Activated naive CD8-positive, alpha-beta T cell (primary cell): ENCODE results near the gene M6PR.

Source experiments
- H3K27ac Mint-ChIP-seq: one replicate; pipeline ENCODE4 v1.8.0; 2021; ENCODE audit warnings: mixed read lengths
- H3K27me3 Mint-ChIP-seq: one replicate; pipeline ENCODE4 v1.8.0; 2021; ENCODE audit warnings: mixed read lengths
- H3K36me3 Mint-ChIP-seq: one replicate; pipeline ENCODE4 v1.8.0; 2021; ENCODE audit warnings: mixed read lengths
- H3K4me1 Mint-ChIP-seq: one replicate; pipeline ENCODE4 v1.8.0; 2021; ENCODE audit warnings: low read depth, mixed read lengths
- H3K4me3 Mint-ChIP-seq: one replicate; pipeline ENCODE4 v1.8.0; 2021; ENCODE audit warnings: mild to moderate bottlenecking, mixed read lengths
- H3K9me3 Mint-ChIP-seq: one replicate; pipeline ENCODE4 v1.8.0; 2021; ENCODE audit warnings: low read depth, mixed read lengths

The M6PR gene

DNA sequence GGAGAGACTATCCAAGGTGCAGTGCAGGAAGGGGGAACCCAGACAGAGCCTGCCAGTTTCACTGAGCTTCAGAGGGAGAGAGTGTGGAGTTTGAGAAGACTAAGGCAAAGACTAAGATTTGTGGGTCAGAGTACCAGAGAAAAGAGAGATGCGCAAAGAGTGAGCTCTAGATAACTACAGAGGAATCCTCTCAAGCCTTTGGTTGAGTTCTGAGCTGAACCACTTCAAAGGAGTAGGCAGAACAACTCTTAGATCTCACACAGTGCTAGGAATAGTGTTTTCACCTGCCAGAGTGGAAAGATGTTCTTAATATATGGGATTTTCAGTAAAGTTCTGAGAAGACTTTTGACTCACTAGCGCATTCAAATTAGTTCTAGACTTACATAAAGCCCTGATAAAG is 10.7 kb upstream of the M6PR start:
- peaks cover 55% of the 10 kb centered on the region for H3K4me1 Mint-ChIP-seq
- no peaks in the 10 kb centered on the region for H3K9me3 Mint-ChIP-seq
- H3K27me3 Mint-ChIP-seq, result no peaks in the 10 kb centered on the region
- H3K36me3 Mint-ChIP-seq, result peaks cover 19% of the 10 kb centered on the region
- H3K4me3 Mint-ChIP-seq, result peak overlapping the region; percentile 30
- peak overlapping the region; percentile 70 for H3K27ac Mint-ChIP-seq

DNA sequence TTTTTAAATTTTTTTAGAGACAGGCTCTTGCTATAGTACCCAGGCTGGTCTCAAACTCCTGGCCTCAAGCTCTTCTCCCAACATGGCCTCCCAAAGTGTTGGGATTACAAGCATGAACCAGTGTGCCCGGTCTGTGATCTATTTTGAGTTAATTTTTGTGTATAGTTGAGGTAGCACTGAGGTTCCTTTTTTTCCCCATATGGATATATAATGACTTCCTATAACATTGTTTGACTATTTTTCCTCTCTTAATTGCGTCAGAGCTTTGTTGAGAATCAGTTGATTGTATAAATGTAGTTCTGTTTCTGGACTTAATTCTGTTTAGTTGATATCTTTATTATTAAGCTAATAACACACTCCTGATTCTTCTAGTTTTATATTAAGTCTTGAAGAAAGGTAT is 8.6 kb upstream of the M6PR start:
- H3K36me3 Mint-ChIP-seq, result peaks cover 9% of the 10 kb centered on the region
- no peak overlapping the region for H3K27ac Mint-ChIP-seq

DNA sequence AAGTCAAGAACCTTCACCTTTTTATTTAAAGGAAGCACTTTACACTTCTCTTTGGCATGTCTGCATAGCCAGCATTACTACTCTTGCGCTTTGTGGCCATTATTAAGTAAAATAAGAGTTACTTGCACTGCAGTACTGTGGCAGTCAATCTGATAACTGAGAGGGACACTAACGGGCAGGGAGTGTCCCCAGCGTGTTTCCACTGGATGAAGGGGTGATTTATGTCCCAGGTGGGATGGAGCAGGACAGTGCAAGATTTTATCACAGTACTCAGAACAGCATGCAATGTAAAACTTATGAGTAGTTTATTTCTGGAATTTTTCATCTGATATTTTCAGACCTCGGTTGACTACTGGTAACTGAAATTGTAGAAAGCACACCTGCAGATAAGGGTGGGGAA is 8.1 kb upstream of the M6PR start:
- Mint-ChIP-seq H3K4me3 (no peak overlapping the region), H3K4me1 (peaks cover 72% of the 10 kb centered on the region), H3K27ac (no peak overlapping the region)

More for the DNA sequence above, 8.6 kb upstream of the M6PR start:
- Mint-ChIP-seq H3K9me3 (peaks cover 3% of the 10 kb centered on the region), H3K27me3 (no peaks in the 10 kb centered on the region), H3K4me3 (no peak overlapping the region), H3K4me1 (peaks cover 68% of the 10 kb centered on the region)

DNA sequence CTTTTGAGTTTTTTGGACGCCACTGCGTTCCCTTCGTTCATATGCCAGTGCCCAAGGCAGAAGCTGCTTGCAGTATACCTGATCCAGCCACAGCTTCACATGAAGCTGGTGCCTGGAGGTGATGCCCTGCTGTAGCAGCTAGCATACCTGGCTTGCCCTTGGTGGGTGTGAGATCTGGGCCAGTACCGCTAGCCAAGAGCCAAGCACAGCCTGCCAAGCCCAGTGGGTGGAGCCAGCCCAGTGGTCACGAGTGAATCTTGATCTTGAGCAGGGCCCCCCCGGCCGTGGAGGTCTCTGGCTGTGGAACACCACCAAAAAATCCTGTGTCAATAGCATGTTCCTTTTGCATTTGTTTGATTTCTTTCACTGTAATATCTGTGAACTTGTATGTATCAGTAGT is 7.3 kb upstream of the M6PR start:
- H3K27ac Mint-ChIP-seq, result peak overlapping the region; percentile 41
- H3K36me3 Mint-ChIP-seq, result peaks cover 15% of the 10 kb centered on the region
- H3K4me3 Mint-ChIP-seq, result no peak overlapping the region
- no peaks in the 10 kb centered on the region for H3K27me3 Mint-ChIP-seq
- peaks cover 9% of the 10 kb centered on the region for H3K9me3 Mint-ChIP-seq
- H3K4me1 Mint-ChIP-seq, result peaks cover 74% of the 10 kb centered on the region

More for the DNA sequence above, 8.1 kb upstream of the M6PR start:
- H3K27me3 Mint-ChIP-seq, result no peaks in the 10 kb centered on the region
- peaks cover 14% of the 10 kb centered on the region for H3K36me3 Mint-ChIP-seq
- H3K9me3 Mint-ChIP-seq, result peaks cover 8% of the 10 kb centered on the region

DNA sequence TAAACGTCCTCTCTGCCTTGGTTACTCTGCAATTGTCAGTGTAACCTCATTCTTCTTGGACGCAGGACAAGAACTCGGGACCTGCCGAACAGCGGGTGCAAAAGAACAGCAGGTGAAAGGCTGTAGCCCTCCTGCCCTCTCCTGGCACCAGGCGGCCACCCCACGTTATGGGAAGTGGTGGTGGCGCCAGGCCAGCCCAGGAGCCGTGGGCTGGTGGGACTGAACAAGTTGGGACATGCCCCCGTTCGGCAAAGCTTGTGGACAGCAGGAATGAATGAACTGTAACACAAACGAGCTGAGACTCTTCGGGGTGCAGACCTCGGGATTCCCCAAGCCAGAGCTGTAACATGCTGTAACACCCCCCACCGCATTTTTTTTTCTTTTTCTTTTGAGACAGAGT is 6.6 kb upstream of the M6PR start:
- no peaks in the 10 kb centered on the region for H3K27me3 Mint-ChIP-seq
- H3K36me3 Mint-ChIP-seq, result peaks cover 15% of the 10 kb centered on the region
- no peak overlapping the region for H3K4me3 Mint-ChIP-seq
- peaks cover 77% of the 10 kb centered on the region for H3K4me1 Mint-ChIP-seq
- peaks cover 9% of the 10 kb centered on the region for H3K9me3 Mint-ChIP-seq
- H3K27ac Mint-ChIP-seq, result no peak overlapping the region

DNA sequence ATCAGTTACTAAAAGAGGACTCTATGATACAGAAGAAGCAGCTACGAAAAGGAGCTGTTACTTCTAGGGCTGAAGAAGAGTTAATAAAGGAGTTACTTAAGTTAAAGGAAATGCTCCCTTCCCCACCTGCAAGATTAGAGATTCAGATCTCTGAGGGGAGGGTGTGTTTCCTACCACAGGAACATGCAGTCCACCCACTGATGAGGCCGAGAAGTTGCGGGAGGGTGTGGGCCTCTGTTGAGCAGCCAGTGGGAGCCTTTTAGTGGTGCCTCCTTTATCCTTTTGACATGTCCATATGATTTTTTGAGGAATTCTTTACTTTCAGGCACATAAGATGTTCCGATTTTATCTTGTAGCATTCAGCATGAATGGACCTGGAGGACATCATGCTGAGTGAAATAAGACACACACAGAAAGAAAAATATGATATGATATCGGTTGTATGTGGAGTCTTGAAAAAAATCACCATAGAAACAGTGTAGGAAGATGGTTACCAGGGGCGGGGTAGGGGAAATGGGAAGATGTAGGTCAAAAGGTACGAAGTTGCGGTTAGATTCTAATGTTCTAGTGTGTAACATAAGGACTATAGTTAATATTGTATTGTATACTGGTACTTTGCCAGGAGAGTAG is 4.4 kb upstream of the M6PR start:
- peaks cover 12% of the 10 kb centered on the region for H3K36me3 Mint-ChIP-seq
- H3K27ac Mint-ChIP-seq, result peak overlapping the region; percentile 97
- H3K4me1 Mint-ChIP-seq, result peaks cover 61% of the 10 kb centered on the region
- H3K4me3 Mint-ChIP-seq, result peak overlapping the region; percentile 74
- H3K9me3 Mint-ChIP-seq, result peaks cover 9% of the 10 kb centered on the region
- no peaks in the 10 kb centered on the region for H3K27me3 Mint-ChIP-seq

DNA sequence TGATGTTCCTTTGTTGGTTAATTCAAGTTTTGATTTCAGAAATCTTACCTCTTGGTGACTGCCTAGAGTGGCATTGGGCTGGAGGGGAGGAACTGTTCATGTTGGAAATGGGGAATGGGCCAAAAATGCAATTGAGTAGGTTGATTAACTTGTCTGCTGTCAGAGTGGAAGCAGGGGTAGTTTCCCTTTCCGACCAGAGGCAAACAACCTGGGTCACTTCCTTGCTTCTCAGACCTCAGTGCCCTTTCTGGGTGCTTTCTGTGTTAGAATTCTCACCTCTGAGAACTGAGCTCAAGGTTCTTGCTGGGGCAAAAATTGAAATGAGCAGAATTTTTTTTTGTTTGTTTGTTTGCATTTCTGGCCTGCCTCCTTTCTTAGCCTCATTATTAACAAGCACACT is 2.3 kb upstream of the M6PR start:
- Mint-ChIP-seq H3K27ac (peak overlapping the region; percentile 97), H3K36me3 (peaks cover 6% of the 10 kb centered on the region), H3K9me3 (peaks cover 9% of the 10 kb centered on the region), H3K4me1 (peaks cover 57% of the 10 kb centered on the region), H3K27me3 (no peaks in the 10 kb centered on the region), H3K4me3 (peak overlapping the region; percentile 100)

DNA sequence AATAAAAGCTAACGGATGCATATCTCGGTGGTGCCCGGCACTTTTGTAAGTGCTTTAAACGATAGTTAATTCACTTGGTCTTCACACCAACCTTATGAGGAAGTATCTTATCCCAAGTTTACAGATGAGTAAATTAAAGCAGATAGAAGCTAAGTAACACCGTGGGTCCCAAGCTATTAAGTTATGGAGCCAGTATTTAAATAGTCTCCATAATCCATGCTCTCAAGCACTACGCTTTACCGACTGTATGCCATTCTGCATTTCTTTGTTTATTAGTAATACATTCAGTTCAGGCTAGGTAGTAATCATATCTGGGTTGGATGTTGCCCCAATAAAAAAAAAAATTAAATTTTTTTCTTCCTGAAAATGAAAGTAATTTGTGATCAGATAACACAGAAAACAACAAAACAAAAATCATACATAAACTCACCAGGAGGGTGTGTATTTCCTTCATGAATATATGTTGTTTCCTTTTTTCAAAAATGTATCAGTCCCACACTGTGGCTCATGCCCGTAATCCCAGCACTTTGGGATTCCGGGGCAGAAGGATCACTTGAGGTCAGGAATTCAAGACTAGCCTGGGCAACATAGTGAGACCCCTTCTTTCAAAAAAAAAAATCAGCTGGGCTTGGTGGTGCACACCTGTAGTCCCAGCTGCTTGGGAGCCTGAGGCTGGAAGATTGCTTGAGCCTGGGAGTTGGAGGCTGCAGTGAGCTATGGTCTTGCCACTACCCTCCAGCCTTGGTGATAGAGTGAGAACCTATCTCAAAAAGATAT is 1.4 kb upstream of the M6PR start:
- H3K4me3 Mint-ChIP-seq, result peak overlapping the region; percentile 100
- H3K9me3 Mint-ChIP-seq, result peaks cover 9% of the 10 kb centered on the region
- no peaks in the 10 kb centered on the region for H3K27me3 Mint-ChIP-seq
- H3K36me3 Mint-ChIP-seq, result peaks cover 6% of the 10 kb centered on the region
- H3K4me1 Mint-ChIP-seq, result peaks cover 62% of the 10 kb centered on the region
- peak overlapping the region; percentile 97 for H3K27ac Mint-ChIP-seq

DNA sequence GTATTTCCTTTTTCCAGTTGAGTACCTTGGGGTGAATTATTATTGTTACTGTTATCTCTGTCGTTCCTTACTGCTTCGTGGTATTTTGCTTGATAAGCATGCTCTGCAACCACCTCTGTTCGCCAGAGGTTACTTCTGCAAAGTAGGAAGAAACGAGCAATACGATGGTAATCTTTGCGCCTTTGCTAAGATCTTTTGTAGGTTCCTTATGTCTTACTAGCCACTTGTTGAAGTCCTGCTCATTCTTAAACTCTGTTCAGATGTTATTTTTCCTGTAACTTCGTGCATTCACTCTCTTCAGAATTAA is 729 bp upstream of the M6PR start:
- Mint-ChIP-seq H3K4me3 (peak overlapping the region; percentile 100), H3K4me1 (peaks cover 62% of the 10 kb centered on the region), H3K27me3 (no peaks in the 10 kb centered on the region), H3K9me3 (peaks cover 9% of the 10 kb centered on the region), H3K36me3 (peaks cover 9% of the 10 kb centered on the region), H3K27ac (peak overlapping the region; percentile 97)

DNA sequence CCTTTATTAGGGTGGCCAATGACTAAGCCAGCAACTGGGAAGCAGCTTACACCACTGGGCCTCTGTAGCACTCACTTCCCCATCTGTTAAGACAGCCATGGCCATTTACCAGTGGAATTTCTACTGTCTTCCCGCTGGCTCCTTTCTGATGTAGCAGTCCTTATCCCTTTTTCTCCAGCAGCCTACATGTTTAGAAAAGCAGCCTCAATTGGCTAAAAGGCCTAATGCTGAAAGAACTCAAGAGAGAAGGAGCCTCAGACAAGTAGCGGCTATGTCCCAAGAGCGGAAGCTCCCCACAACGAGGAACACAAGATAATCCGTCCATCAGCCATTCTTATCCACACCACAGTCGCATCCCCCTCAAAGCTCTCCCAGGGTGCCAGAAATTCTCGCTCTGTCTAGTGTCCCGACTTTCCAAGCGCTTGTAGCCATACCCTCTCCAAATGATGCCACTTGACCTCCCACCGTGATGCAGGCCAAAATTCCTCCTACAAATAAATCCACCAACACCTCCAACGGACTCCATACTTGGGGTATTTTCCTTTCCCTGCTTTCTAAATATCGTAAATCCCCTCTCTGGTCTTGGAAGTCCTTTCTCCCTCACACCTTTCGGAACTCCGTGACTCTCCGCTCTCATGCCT is 624 bp downstream of the M6PR start:
- peak overlapping the region; percentile 100 for H3K4me3 Mint-ChIP-seq
- peak overlapping the region; percentile 97 for H3K27ac Mint-ChIP-seq
- H3K4me1 Mint-ChIP-seq, result peaks cover 52% of the 10 kb centered on the region
- H3K9me3 Mint-ChIP-seq, result peaks cover 9% of the 10 kb centered on the region
- no peaks in the 10 kb centered on the region for H3K27me3 Mint-ChIP-seq
- H3K36me3 Mint-ChIP-seq, result peaks cover 9% of the 10 kb centered on the region

DNA sequence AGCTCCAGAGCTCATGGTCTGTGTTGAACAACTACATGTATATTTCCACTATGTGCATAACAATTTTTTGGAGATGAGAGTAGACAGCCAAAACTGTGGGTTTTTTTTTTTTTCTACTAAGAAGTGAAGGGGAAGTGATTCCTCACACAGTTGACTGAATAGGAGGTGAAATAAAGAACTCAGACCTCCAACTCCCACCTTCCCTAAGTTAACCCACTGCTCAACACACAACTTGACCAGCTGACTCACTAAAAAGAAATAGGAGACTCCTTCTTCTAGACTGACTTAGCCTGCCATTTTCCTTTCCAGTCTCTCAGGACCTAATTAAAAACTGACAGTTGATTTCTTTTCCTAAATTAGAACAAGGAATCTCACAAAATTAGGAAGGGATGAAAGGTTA is 1.7 kb downstream of the M6PR start:
- no peaks in the 10 kb centered on the region for H3K27me3 Mint-ChIP-seq
- peaks cover 3% of the 10 kb centered on the region for H3K9me3 Mint-ChIP-seq
- peak overlapping the region; percentile 97 for H3K27ac Mint-ChIP-seq
- peaks cover 43% of the 10 kb centered on the region for H3K4me1 Mint-ChIP-seq
- H3K4me3 Mint-ChIP-seq, result peak overlapping the region; percentile 100
- H3K36me3 Mint-ChIP-seq, result peaks cover 7% of the 10 kb centered on the region

DNA sequence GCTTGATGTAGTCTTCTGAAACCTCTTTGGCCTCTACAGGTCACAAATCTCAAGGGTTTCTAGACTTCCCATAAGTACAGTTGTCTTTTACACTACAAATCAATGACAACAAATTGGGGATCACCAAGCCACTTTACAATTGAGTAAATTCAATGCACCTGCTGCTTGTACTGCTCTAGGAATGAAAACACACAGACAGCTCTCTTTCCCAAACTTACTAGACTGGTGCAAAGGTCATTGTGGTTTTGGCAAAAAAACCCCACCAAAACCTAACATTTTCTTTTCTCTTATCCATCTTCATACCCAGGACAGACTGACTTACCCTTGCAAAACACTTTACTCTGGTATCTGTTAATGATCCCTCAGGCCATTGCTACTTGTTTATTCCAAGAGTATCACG is 2.7 kb downstream of the M6PR start:
- H3K4me3 Mint-ChIP-seq, result peak overlapping the region; percentile 100
- peak overlapping the region; percentile 97 for H3K27ac Mint-ChIP-seq
- peaks cover 35% of the 10 kb centered on the region for H3K4me1 Mint-ChIP-seq
- no peaks in the 10 kb centered on the region for H3K9me3 Mint-ChIP-seq
- peaks cover 5% of the 10 kb centered on the region for H3K36me3 Mint-ChIP-seq
- no peaks in the 10 kb centered on the region for H3K27me3 Mint-ChIP-seq

DNA sequence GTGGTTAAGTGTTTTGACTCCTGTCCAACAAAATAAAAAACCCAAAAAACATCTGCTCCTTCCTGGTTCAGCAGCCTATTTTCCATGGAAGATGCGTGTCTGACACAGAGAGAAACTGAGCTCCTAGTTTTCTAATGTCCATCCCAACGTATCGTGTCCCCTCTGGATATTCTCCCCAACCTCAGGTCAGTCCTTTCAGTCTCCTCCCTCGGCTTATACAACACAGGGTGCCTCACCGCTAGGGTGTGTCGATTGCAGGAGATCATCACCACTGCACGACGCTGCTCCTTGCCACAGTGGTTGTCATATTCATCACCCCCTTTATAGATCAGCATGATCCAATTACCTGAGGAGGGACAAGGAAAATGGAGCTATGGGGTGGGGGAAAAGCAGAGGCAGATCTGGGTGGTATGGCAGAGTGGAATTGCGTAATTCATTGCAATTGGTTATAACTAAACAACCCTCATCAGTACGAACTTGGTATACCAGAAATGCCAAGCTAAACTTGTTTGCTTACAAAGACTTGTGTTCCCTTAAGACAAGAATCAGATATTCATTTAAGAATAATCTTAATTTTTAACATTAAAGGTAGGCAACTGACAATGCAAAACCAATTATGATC is 5.8 kb downstream of the M6PR start:
- H3K4me3 Mint-ChIP-seq, result no peak overlapping the region
- H3K36me3 Mint-ChIP-seq, result peaks cover 5% of the 10 kb centered on the region
- peak overlapping the region; percentile 77 for H3K27ac Mint-ChIP-seq
- no peaks in the 10 kb centered on the region for H3K9me3 Mint-ChIP-seq
- peaks cover 25% of the 10 kb centered on the region for H3K4me1 Mint-ChIP-seq
- H3K27me3 Mint-ChIP-seq, result no peaks in the 10 kb centered on the region

DNA sequence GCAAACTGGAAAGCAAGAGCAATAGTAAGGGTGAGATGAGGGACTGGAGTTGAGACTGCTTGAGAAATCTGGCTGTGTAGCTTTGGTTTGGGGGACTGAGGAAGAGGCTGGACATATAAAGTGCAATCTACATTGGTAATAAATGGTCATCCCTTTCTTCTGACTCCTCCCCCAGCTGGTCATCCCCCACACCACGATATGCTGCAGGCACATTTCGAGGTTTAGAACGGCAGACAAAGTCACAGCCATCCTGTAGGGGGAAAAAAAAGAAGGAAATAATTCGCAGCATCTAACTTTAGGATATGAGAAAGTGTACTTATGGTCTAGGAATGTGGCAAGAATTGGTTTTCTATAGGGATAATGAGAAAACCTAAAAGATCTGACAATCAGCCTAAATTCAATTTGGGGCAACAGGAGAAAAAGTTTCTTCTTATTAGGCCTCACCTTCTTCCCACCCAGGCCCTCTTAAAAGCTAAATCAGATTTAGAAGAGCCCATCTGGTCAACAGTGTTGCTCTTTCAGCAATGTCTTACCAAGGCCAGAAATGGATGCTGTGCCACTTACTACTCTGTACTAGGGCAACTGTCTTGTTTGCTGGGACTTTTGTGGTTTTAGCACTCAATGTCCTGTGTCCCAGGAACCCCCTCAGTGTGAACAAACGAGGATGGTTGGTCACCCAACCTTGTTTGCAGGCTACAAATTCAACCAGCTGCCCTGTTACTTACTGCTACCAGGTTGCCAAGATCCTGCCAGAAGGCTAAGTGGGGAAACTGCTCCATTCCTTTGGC is 7.6 kb downstream of the M6PR start:
- no peak overlapping the region for H3K4me3 Mint-ChIP-seq
- no peaks in the 10 kb centered on the region for H3K9me3 Mint-ChIP-seq
- no peaks in the 10 kb centered on the region for H3K27me3 Mint-ChIP-seq
- H3K27ac Mint-ChIP-seq, result peak overlapping the region; percentile 59
- H3K36me3 Mint-ChIP-seq, result peaks cover 5% of the 10 kb centered on the region
- peaks cover 11% of the 10 kb centered on the region for H3K4me1 Mint-ChIP-seq
